Uterus (tissue), 4 donors: Measurements from ENCODE around the gene ARHGAP27. TPM values are rescaled to one million over a fixed set of nuclear protein-coding genes. Genes with fewer than 3 reads are reported as not detected.
A peak's percentile ranks its signal among the peaks of the same experiment; 100 is the strongest.

Experiments
- DNase-seq, 2 donors: peaks; one replicate each; pipeline ENCODE4 v3.0.0-alpha.2; 2019 to 2020
- H3K27ac ChIP-seq, 2 donors: fragments of 200-600 bp; sonication (generic); 1 replicate in 1 of 2; 2 replicates in 1 of 2; pipeline ENCODE4 v1.5.1; 2016 to 2018
- H3K27me3 ChIP-seq, 2 donors: fragments of 200-600 bp; sonication (generic); one replicate each; pipeline ENCODE4 v1.5.1; 2018 to 2019; ENCODE audit warnings: control low read depth in 1 of 2
- H3K36me3 ChIP-seq, 2 donors: fragments of 200-600 bp; sonication (generic); one replicate each; pipeline ENCODE4 v1.5.1; 2019; ENCODE audit warnings: control low read depth in 1 of 2
- H3K4me1 ChIP-seq, 2 donors: fragments of 200-600 bp; sonication (generic); one replicate each; pipeline ENCODE4 v1.5.1; 2018 to 2019; ENCODE audit warnings: control low read depth in 1 of 2
- H3K4me3 ChIP-seq, 2 donors: fragments of 200-600 bp; sonication (generic); 1 replicate in 1 of 2; 2 replicates in 1 of 2; pipeline ENCODE4 v1.5.1; 2018 to 2019; ENCODE audit warnings: mild to moderate bottlenecking in 1 of 2
- H3K9me3 ChIP-seq, 2 donors: fragments of 200-600 bp; sonication (generic); one replicate each; pipeline ENCODE4 v1.5.1; 2019; ENCODE audit warnings: control low read depth in 1 of 2
- CTCF ChIP-seq, 4 experiments: fragments of 200-600 bp in 2 of 4; fragments of 450-650 bp in 2 of 4; sonication (generic) in 2 of 4; IDR thresholded peaks; one replicate each; pipeline ENCODE4 v1.5.1; 2016 to 2019; ENCODE audit warnings: antibody characterized with exemption in 4 of 4, mild to moderate bottlenecking in 2 of 4, moderate library complexity in 1 of 4
- POLR2A ChIP-seq, 2 donors: fragments of 450-650 bp; IDR thresholded peaks; one replicate each; pipeline ENCODE4 v1.6.1; 2016; ENCODE audit warnings: antibody characterized with exemption in 2 of 2, mild to moderate bottlenecking in 1 of 2, moderate library complexity in 1 of 2
- intact Hi-C: fragments of 100-400 bp; cut with DNase I; formaldehyde crosslinking; loops from one replicate; pipeline ENCODE4 v1.15.1; 2023; ENCODE audit warnings: low total_unique reads
- total RNA-seq, 4 donors: library from RNA; depleted of rRNA in 3 of 4; stranded (reverse); fragments of >200 nt in 3 of 4; gene quantifications; one replicate each; pipeline versions ENCODE4 v1.1.0 to v1.2.4, GENCODE V29; 2014 to 2023
- donor health status: DM: yes; HTN: yes; CAD: no.

ARHGAP27 gene
- total RNA-seq, 4 donors from 2014 or later, result 9.4 to 36.6 (median 16.0) TPM

- no peak overlapping the region for H3K4me3 ChIP-seq
- no peak for TF ChIP-seq POLR2A (IDR thresholded peaks at IDR 0.05)
- no peak for TF ChIP-seq CTCF (IDR thresholded peaks at IDR 0.05)
- no peaks in the 10 kb centered on the region for H3K9me3 ChIP-seq
- intact Hi-C loops, result loop anchor here (5.0 kb wide), 2 partner anchors 111 to 161 kb away; no protein-coding TSS in a partner anchor
- H3K27me3 ChIP-seq, result no peaks in the 10 kb centered on the region
- H3K4me1 ChIP-seq, result no peaks in the 10 kb centered on the region
- no peak for DNase-seq
- H3K36me3 ChIP-seq, result no peaks in the 10 kb centered on the region
- H3K27ac ChIP-seq, result no peak overlapping the region
Observed at GRCh38 chr17:45388604-45389325, 43.9 kb downstream of the ARHGAP27 start.

GRCh38 chr17:45387739-45388138 is 44.9 kb downstream of the ARHGAP27 start:
- DNase-seq, result no peak
- intact Hi-C loops, result loop anchor here (5.0 kb wide), 2 partner anchors 110 to 160 kb away; no protein-coding TSS in a partner anchor

GRCh38 chr17:45386178-45386577 is 46.5 kb downstream of the ARHGAP27 start:
- Histone ChIP-seq H3K36me3 (no peaks in the 10 kb centered on the region), H3K27ac (no peak overlapping the region), H3K4me1 (no peaks in the 10 kb centered on the region), H3K9me3 (no peaks in the 10 kb centered on the region), H3K27me3 (no peaks in the 10 kb centered on the region), H3K4me3 (no peak overlapping the region)
- intact Hi-C loops, result loop anchor here (5.0 kb wide), 2 partner anchors 109 to 159 kb away; no protein-coding TSS in a partner anchor
- TF ChIP-seq CTCF (IDR thresholded peaks at IDR 0.05), result no peak
- TF ChIP-seq POLR2A (IDR thresholded peaks at IDR 0.05), result no peak
- DNase-seq, result no peak

More at GRCh38 chr17:45387739-45388138, 44.9 kb downstream of the ARHGAP27 start:
- Histone ChIP-seq H3K27ac (no peak overlapping the region), H3K4me3 (no peak overlapping the region), H3K4me1 (no peaks in the 10 kb centered on the region), H3K36me3 (no peaks in the 10 kb centered on the region), H3K27me3 (no peaks in the 10 kb centered on the region), H3K9me3 (no peaks in the 10 kb centered on the region)
- TF ChIP-seq POLR2A (IDR thresholded peaks at IDR 0.05) (no peak), CTCF (IDR thresholded peaks at IDR 0.05) (no peak)

GRCh38 chr17:45385331-45385997 is 47.2 kb downstream of the ARHGAP27 start:
- Histone ChIP-seq H3K27me3 (no peaks in the 10 kb centered on the region), H3K36me3 (no peaks in the 10 kb centered on the region), H3K9me3 (no peaks in the 10 kb centered on the region), H3K27ac (no peak overlapping the region), H3K4me3 (no peak overlapping the region), H3K4me1 (no peaks in the 10 kb centered on the region)
- DNase-seq, result peak; percentile 86 to 89
- TF ChIP-seq CTCF (IDR thresholded peaks at IDR 0.05) (peak; percentile 97 to 99 (median 98)), POLR2A (IDR thresholded peaks at IDR 0.05) (no peak)
- intact Hi-C loops, result loop anchor here (5.0 kb wide), 2 partner anchors 108 to 158 kb away; no protein-coding TSS in a partner anchor

DNA sequence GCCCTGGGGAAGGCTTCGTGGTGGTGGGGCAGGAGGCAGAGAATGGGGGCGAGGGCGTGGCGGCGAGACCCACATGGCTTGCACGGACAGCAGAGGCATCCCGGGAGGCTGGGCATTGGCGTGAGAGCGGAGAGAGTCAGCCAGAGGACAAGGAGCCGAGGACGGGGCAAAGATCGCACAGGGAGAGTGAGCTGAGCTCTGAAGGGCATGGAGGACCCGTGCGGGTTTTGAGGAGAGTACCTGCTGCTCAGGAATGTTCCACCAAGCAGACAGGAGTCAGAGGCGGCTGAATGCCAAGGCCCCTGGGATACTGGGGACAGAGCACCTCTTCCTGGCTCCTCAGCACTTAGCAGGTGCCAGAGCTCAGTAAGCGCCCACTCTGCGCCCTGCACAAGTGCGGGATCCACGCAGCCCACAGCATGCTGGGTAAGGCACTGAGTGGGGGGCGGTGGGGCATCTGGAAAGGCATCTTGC is 47.8 kb downstream of the ARHGAP27 start:
- H3K4me3 ChIP-seq, result no peak overlapping the region
- H3K9me3 ChIP-seq, result no peaks in the 10 kb centered on the region
- no peak for TF ChIP-seq POLR2A (IDR thresholded peaks at IDR 0.05)
- TF ChIP-seq CTCF (IDR thresholded peaks at IDR 0.05), result no peak
- H3K27me3 ChIP-seq, result no peaks in the 10 kb centered on the region
- H3K4me1 ChIP-seq, result no peaks in the 10 kb centered on the region
- DNase-seq, result no peak
- no peak overlapping the region for H3K27ac ChIP-seq
- H3K36me3 ChIP-seq, result no peaks in the 10 kb centered on the region
- intact Hi-C loops, result loop anchor here (5.0 kb wide), 2 partner anchors 108 to 158 kb away; no protein-coding TSS in a partner anchor
